GM21367 (cell line): ENCODE data around the gene JPT2.
"Not testable (repeated sequence)": the region's sequence is repeated elsewhere in the genome, so short reads cannot be mapped to it uniquely, and the experiment has no call there.

Experiments used
- ATAC-seq: cut with Tn5 transposase; IDR thresholded peaks from one replicate; pipeline ENCODE4 v1.9.1; 2021; ENCODE audit not compliant: unreplicated experiment

Gene JPT2

GRCh38 chr16:1727651-1728624 is 49.9 kb downstream of the JPT2 start:
- ATAC-seq: no peak

DNA sequence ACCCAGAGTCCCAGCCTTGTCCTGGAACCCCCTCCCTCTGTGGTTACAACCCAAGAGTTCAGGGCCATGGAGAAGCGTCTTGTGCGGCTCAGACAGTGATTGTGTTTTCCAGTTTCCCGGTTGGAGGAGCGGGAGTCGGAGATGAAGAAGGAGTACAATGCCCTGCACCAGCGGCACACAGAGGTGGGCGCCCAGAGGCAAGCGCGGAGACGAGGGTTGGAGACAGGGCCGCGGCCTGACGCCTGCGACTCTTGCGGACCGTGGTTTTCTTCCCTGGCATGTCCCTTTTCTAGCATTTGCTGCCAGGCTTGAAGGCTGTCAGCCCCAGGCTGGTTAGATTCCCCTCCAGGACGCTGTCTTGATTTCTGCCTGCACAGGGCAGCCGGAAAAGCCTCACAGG is 50.9 kb downstream of the JPT2 start:
- no peak for ATAC-seq

- ATAC-seq: no peak
Measured at GRCh38 chr16:1729445-1729844, 51.4 kb downstream of the JPT2 start.

- ATAC-seq: no peak
Measured at GRCh38 chr16:1731073-1731472, 53.0 kb downstream of the JPT2 start.

DNA sequence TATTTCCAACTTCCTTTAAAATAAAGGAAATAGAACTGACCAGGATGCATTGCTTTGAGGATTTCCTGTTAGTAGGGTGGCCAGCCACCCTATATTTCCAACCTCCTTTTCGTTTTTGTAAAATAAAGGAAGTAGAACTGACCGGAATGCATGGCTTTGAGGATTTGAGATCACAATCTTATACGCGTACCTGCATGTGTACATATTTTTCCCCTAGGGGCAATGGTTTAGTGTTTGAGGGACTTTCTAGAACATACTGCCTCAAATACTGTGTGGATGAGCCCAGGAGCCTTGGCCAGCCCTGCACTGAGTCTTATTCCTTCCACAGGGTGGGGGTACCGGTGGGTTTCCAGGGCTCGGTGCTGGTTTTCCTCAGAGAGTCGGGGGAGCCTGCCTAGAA is 53.5 kb downstream of the JPT2 start:
- ATAC-seq: no peak

DNA sequence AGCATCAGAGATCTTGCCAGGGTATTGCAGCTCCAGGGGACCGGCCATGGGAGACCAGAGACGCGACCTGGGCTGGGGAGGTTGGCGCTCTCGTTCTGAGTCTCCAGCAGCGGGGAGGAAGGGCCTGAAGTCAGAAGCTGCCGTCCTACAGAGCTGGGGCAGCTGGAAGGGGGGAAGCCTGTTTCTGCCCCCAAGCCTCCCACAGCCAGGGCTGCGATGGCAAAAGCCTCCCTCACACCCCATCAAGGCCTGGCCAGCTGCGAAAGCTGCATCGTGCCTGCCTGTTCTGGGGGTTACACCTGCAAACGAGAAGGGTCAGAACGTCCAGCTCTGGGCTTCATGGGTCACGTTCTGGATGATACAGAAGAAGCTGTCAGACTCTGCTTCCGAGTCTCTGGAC is 54.0 kb downstream of the JPT2 start:
- no peak for ATAC-seq

- ATAC-seq: not testable (repeated sequence)
Measured at GRCh38 chr16:1732551-1732987, 54.5 kb downstream of the JPT2 start.

GRCh38 chr16:1734123-1734522 is 56.0 kb downstream of the JPT2 start:
- ATAC-seq: no peak

DNA sequence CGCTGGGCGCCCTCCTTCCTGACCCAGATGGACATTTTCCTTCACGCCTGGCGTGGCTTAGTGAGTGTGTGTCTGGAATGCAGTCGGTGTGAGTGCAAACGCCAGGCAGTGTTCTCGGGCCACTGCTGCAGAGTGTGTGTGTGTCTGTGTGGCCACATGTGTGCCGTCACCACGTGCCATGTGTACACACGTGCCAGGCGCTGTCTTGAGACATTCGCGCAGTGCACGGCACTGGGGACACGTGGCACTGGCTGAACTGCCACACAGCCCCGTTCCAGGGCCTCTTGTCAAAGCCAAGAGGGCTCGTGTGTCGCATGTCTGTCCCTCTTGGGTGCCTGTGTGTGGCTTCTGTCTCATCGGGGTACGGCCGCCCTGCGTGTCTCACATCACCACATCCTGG is 56.7 kb downstream of the JPT2 start:
- ATAC-seq: no peak

GRCh38 chr16:1740234-1740633 is 62.2 kb downstream of the JPT2 start:
- no peak for ATAC-seq

- ATAC-seq: no peak
Measured at GRCh38 chr16:1740781-1741490, 62.9 kb downstream of the JPT2 start.

GRCh38 chr16:1741553-1742165 is 63.6 kb downstream of the JPT2 start:
- no peak for ATAC-seq

- no peak for ATAC-seq
Measured at GRCh38 chr16:1743376-1744337, 65.6 kb downstream of the JPT2 start.

- ATAC-seq: no peak
Measured at GRCh38 chr16:1744338-1744840, 66.3 kb downstream of the JPT2 start.

DNA sequence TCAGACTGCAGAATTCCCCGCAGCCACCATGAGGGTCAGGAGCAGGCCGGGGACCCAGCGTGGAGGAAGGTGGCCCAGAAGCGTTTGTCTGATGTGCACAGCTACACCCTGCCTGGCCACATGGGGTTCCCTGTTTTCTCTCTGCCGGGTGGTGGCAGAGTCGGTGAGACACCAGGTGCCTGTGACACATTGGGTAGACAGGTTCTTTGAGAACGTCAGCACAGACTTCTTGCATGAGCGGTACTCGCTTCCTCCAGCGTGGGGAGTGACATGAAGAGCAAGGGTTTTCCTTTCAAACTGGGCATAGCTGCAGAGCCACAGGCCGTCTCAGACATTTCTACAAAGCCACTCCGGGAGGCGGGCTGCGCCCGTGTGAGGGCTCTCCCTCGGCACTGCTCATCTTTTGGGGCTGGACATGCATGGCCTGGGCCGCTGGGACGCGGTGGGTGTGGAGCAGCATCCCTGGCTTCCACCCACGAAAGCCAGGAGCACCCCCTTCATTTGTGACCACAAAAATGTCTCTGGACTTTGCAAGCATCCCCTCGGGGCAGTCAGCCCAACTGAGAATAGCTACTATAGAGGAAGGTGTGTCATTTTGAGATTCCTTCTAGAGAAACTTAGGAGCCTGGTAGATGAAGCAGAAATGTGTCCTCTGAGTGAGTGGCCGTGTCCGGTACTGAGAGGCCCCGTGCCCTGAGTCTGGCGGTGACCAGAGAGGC is 67.3 kb downstream of the JPT2 start:
- ATAC-seq: no peak

DNA sequence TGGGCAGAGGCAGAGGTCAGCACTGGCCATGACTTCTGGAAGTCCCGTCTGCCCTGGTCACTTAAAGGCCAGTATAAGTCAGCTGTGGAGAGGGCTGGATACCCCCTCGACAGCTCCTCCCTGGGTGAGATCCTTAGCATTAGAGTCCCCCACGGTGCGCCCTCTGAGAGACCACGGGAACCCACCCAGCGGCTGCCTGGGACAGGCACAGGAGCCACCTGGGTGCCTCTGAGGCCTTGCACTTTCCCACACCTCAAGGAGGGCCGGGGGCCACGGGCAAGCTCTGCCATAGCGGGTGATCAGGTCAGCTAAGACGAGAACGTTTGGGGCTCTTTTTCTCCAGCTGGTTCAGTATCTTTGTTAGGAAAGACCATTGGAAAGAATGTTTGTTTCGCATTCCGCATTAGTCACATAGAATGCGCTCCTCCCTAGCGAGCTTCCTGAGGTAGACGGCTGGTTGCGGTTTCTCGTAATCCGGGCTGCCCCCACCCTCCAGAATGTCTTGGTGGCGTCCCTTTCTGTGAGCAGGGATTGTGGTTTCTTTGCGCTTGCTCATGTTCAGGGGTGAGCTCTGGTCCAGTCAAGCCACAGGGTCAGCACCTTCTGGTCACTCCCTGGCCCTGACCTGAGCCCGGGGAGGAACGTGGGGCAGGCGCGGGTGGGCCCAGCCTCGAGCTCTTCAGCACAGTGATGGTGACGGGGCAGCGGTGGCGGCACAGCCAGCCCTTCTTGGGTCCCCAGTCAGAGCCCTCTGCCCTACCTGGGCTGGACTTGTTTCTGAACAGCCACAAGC is 68.0 kb downstream of the JPT2 start:
- ATAC-seq: no peak

- no peak for ATAC-seq
Measured at GRCh38 chr16:1746693-1747195, 68.7 kb downstream of the JPT2 start.

DNA sequence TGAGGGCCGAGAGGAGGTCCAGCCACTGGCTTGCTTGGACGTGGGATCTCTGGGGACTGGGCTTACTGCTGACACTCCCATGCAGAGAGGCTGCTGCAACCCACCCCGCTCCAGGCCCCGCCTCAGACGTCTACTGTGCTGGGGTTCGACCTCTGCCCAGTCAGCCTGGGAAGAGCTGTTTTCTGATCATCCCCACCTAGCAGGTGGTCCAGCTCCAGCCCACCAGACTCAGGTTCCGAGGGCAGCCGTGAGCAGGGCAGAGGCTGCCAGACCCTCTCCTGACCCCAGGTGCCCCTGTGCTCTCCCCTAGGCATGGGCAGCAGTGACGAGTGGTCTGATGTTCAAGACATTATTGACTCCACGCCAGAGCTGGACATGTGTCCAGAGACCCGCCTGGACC is 69.9 kb downstream of the JPT2 start:
- no peak for ATAC-seq
